ENCODE data around the gene TOM1L1.

- TF ChIP-seq CTCF (IDR thresholded peaks at IDR 0.05) (no peak), POLR2A (IDR thresholded peaks at IDR 0.05) (no peak)
These were observed 69.3 kb downstream of the TOM1L1 start for GRCh38 chr17:54969658-54970572.
